Activated CD4-positive, CD25-positive, alpha-beta regulatory T cell treated with anti-CD3 and anti-CD28 coated beads, Interleukin-2, amount 50 U/mL, for 24 hours (primary cell): ENCODE measurements around the gene CCDC195.

Source experiments
- ATAC-seq, 2 donors: fragments of 150-1000 bp; cut with Tn5 transposase; one replicate each; pipeline ENCODE4 v1.10.0; 2021; ENCODE audit warnings: mild to moderate bottlenecking in 1 of 2, moderate library complexity in 1 of 2

CCDC195 gene

GRCh38 chr2:224716201-224716600, at the start of gene CCDC195:
TSS of gene CCDC195 (minus strand) at chr2:224716365. CDS start at chr2:224716365, 0 bp downstream.
- no peak for ATAC-seq

- ATAC-seq: peak; percentile 53 to 64
Measured at GRCh38 chr2:224764565-224765236, 48.5 kb upstream of the CCDC195 start.

GRCh38 chr2:224757934-224758548, 41.9 kb upstream of the CCDC195 start:
- no peak for ATAC-seq

- no peak for ATAC-seq
Measured at GRCh38 chr2:224753743-224754540, 37.8 kb upstream of the CCDC195 start.

GRCh38 chr2:224751996-224752698, 36.0 kb upstream of the CCDC195 start:
- ATAC-seq: no peak

- no peak for ATAC-seq
Measured at GRCh38 chr2:224749136-224749535, 33.0 kb upstream of the CCDC195 start.

- ATAC-seq: no peak
Measured at GRCh38 chr2:224747765-224748164, 31.6 kb upstream of the CCDC195 start.

- no peak for ATAC-seq
Measured at GRCh38 chr2:224736227-224736626, 20.1 kb upstream of the CCDC195 start.

- ATAC-seq: no peak
Measured at GRCh38 chr2:224734949-224735348, 18.8 kb upstream of the CCDC195 start.

GRCh38 chr2:224731665-224732064, 15.5 kb upstream of the CCDC195 start:
- no peak for ATAC-seq

- no peak for ATAC-seq
Measured at GRCh38 chr2:224729435-224729834, 13.3 kb upstream of the CCDC195 start.

GRCh38 chr2:224724331-224724730, 8.2 kb upstream of the CCDC195 start:
- ATAC-seq: no peak

- peak; percentile 41 for ATAC-seq
Measured at GRCh38 chr2:224723586-224724217, 7.5 kb upstream of the CCDC195 start.

- no peak for ATAC-seq
Measured at GRCh38 chr2:224722770-224723169, 6.6 kb upstream of the CCDC195 start.

- no peak for ATAC-seq
Measured at GRCh38 chr2:224722250-224722649, 6.1 kb upstream of the CCDC195 start.

- ATAC-seq: no peak
Measured at GRCh38 chr2:224716921-224717320, 756 bp upstream of the CCDC195 start.

- no peak for ATAC-seq
Measured at GRCh38 chr2:224711859-224712665, 4.1 kb downstream of the CCDC195 start.

- ATAC-seq: no peak
Measured at GRCh38 chr2:224711381-224711780, 4.8 kb downstream of the CCDC195 start.

- no peak for ATAC-seq
Measured at GRCh38 chr2:224709301-224709700, 6.9 kb downstream of the CCDC195 start.

GRCh38 chr2:224694502-224694901, 21.7 kb downstream of the CCDC195 start:
- no peak for ATAC-seq

GRCh38 chr2:224691563-224691962, 24.6 kb downstream of the CCDC195 start:
- no peak for ATAC-seq

GRCh38 chr2:224690868-224691267, 25.3 kb downstream of the CCDC195 start:
- no peak for ATAC-seq
